GM21786 (cell line): ENCODE data around the gene TUG1.
A peak's percentile ranks its signal among the peaks of the same experiment; 100 is the strongest.

Experiments
- ATAC-seq: cut with Tn5 transposase; IDR thresholded peaks from one replicate; pipeline ENCODE4 v1.9.1; 2021; ENCODE audit not compliant: unreplicated experiment

The TUG1 gene

DNA sequence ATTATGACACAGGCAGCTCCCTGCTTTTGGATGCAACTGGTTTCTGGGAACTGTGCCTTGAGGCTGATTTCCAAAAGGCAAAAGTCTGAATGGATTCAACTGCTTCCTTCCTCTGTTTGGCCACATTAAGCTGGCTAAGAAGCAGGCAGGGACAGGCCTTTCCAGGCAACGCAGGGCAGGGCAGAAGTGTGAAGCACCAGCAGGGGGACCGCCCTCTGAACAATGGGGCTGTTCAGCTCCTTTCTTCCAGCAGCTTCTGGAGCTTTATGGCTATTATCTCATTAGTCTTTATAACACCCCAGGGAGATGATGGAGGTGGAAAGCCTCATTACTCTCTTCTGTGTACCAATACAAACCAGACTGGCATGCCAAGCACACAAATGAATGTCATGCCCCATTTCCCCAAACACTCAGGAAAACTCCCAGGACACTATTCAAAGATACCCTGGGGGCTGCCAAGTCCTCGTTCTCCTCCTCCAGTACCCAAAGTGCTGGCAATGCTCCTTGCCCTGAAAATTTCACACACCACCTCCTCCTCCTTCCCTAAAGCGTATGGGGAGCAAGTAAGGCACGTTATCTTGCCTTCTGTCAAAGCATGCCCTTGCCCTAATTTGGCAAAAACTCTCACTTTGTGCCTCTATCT lies 21.8 kb upstream of the TUG1 start:
- no peak for ATAC-seq

DNA sequence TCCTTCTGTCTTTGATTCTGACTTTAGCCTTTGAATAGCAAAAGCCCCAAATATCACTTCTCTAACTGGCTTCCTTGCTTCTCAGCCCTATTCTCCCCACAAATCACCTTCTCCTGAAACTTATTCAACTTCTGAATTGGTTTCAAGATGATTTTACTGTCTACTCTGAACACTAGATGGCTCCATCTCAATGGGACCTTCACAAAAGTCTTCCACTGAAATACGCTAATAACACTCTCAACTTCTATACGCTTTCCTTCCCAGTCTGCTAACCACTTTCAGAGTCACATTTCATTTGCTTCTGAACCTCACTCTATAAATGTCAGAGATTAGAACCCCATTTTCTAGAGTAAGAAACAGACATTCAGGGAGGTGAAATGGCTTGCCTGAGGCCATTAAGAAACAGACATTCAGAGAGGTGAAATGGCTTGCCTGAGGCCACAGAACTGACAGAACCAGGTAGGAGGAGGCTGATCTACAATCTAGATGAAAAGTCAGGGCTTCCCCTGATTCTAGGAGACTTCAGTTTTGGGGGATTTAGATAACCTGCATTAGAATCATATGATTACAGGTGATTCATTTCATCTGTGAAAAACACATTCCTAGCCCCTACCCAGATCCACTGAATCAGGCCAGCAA lies 21.1 kb upstream of the TUG1 start:
- no peak for ATAC-seq

DNA sequence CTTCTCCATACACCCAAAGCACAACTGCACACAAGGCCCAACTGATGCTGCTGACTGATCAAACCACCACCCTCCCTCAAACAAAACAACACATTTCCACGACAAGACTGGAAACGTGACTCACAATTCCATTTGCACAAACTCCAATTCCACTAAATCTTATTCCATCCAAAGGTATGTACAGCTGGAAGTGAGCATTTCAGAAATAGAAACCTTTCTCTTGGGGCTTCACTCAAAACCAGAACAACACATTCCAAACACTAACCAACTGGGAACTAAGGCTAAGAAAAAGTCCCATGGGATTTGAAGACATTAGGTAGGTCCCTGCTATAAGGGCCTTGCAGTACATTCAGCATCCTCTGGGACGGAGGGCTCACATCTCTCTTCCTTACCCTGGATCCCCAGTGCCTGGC lies 20.1 kb upstream of the TUG1 start:
- ATAC-seq: no peak

DNA sequence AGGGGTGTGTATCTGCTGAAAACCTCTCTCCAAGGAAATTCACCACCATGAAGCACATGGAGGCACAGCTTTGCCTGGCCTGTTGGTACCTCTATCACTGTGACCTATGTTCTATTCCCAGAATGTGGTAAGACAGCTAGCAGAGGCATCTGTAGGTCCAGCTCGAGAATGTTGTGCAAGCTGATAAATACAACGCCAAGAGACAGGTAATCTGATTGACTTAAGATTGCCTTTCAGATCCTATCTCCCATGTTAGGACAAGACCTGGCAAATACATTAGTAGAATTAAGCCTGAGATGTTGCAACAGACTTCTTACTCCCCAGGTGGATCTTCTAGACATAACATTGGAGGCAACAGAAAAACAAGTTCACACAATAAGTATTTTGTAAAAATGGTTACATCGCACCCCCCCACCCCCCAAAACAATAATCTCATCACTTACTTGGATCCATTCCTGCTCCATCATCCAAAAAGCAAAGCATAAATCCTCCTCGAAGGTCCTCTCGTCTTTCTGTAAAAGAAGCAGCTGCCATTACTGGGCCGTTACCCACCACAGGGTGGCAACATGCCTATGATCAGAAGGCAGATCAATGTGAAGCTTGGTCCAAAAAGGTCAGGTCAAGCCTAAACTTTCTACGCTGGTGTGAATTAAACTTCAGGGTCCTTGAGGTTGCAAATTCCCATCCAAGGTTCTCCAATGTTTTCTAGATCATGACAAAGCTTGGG lies 19.0 kb upstream of the TUG1 start:
- no peak for ATAC-seq

DNA sequence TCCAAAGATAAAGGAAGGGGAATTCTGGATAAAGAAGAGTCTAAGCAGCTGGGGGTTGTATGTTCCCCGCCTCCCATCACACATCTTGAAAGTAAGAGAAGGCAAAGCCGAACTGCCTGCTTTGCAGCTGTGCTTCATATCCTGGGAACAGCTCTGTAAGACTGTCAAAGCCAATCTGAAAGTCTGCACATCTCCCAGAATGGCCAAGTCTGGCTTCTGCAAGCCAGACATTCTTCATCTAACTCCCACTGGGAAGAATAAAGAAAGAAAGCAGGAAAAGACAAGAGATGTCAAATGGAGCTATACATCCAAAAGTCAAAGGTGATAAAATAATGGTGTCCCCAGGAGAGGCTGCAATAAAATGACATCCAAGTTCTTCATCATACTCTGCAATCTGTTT lies 15.9 kb upstream of the TUG1 start:
- ATAC-seq: no peak

DNA sequence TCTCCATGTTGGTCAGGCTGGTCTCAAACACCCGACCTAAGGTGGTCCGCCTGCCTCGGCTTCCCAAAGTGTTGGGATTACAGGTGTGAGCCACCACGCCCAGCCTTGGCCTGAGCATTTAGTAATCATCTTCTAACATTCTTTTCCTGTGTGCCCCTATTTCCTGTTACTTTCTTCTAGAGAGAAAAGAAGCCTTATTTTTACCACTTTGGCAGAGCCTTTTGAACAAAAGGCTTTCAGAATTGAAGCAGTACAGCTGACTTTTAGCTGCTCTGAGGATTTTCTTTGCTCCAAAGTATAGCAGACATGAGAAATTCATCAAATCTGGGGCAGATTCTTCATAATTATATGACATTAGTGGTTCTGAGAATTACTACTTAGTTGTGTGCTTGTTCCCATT lies 13.9 kb upstream of the TUG1 start:
- ATAC-seq: no peak

DNA sequence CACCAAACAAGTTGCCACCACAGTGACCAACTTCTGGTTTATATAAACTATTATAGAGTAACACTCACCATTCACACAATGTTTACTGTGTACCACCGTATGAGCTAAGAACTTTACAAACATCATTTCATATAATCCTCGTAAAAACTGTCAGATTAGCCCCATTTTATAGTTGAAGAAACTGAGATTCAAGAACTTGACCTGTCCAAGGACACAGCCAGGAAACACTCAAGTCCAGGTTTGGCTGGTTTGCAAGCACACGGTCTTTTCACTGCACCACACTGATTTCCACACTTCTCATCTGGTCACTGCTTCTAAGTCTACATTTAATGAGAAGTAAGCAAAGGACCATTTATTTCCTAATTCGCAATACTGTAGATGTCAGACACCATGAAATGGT lies 4.2 kb upstream of the TUG1 start:
- no peak for ATAC-seq

DNA sequence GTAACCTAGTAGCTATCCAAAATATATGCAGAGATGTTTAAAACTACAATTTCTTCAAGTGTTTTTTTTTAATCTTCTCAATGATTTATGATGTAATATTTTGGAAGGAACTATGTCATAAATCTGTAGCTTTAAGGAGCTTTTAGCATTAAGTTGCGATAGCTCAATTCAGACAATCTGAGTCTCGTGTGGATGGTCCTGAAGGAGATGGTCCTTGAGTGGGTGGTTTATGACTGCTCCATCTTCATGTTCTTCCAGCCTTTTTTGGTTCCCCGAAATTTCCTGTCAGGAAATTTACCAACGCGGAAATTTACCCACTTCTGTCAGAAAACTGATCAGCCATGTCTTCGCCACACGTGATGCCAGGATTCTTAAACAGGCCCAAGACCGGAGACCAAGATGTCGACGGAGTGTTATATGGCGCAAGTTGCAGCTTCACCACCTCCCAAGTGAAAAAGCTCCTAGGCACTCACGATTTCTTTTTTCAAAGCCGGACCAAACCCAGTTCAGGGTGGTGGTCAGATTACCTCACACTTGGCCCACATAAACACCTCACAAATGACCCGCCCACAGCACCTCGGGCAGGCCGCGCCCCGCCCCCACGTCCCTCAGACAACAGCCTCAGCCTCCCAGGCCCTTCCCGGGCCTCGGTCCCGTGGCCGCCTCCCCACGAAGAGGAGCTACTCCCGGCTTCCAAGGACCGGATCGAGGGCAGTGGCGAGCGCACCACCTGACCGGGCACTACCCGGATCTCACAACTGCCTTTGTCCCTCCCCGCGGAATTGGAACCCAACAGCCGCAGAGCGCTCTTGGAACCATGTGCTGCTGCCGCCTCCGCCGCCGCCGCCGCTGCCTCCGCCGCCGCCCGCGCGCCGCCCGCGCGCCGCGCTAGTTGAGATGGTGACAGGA lies 796 bp upstream of the TUG1 start, which contains the start of gene MORC2:
TSS of gene MORC2 (minus strand) at position 760 of the 909 bp plus-strand sequence. CDS start 885 bp downstream, outside the sequence.
- peak; percentile 12 for ATAC-seq

DNA sequence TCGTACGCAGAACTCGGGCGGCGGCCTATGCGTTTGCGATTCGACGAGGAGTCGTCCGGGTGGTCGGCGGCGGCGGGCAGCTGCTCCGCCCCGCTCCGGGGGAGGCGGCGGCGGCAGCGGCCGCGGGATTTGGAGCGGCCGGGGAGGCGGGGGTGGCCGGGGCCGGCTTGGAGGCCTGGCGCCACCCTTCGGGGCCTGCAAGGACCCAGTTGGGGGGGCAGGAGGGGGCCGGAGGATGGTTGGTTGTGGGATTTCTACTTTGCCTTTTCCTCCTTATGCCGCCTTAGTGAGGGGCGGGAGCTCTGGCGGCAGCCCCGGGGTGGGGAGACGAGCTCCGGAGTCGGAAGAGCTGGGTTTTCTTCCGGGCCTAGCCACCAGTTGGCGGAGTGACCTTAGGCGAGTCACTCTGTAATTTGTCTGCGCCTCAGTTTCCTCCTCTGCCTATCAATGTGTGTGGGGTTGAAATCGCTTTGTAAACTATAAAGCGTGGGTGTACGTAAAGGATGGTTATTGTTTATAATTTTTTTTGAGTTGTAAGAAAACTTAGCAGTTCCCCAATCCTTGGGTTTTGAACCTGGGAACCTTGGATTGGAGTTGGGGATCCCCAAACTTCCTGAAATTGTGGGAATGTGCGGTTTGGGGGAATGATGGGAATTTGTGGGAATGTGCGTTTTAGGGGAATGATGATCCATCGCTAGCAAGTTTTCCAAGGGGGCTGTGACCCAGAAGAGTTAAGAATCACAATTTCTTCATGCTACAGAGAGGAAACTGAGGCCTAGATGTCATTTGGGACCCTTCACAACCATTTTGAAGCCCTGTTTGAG lies 679 bp downstream of the TUG1 start:
- peak; percentile 12 for ATAC-seq

DNA sequence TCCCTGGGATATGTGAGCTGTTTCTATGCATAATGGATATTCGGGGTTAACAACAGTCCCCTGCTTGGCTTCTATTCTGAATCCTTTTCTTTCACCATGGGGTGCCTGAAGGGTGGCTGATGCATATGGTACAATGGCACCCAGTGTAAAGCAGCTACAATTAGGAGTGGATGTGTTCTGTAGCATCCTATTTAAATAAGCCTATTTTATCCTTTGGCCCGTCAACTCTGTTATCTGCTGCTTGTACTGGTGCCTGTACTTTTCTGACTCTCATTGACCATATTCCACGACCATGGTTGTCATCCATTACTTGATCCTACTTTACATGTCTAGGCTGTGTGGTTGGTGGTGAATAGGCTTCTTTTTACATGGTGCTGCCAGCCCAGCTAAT lies 1.3 kb downstream of the TUG1 start:
- no peak for ATAC-seq

DNA sequence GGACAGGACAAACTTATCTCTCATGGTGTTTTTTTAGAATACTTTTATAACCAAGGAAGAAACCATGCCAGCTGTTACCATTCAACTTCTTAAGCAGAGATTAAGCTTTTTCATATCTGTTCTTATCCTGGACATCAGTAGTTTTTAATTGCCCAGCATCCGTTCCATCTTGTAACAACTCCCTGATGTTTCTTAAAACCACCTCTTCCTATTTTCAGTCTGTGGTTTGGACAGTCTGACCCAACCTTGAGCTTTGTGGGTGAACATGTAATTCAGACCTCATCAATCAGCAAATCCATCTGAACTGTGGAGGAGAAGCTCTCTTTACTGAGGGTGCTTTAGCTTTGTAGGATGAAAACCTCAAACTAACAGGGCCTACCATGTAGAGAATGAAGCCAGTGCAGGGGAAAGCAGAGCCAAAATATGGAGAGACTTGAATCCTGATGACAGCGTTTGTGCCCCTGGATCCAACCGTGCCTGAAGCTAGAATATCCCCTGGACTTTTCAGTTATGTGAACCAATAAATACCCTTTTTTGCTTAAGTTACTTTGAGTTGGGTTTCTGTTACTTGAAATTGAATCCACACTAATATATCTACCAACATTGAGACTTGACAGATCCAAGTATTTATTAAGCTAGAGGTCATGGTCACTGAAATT lies 9.4 kb downstream of the TUG1 start:
- ATAC-seq: no peak

DNA sequence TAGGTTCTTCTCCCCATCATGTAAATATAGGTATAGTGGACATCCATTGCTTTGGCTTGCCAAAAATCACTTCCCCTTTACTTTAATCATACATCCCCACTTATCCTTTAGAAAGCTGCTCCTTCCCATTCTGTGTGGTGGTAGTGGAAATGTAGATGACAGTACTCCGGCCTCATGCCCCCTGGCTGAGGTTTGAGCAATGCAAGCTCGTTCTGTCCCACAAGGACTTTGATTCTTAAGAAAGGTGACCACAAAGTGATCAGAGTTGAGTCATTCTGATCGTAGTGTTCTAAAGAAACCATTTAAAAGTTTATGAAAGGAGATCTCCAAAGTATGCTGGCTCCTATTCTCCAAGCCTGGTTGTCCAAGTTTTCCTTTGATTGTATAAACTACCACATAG lies 10.9 kb downstream of the TUG1 start:
- no peak for ATAC-seq

DNA sequence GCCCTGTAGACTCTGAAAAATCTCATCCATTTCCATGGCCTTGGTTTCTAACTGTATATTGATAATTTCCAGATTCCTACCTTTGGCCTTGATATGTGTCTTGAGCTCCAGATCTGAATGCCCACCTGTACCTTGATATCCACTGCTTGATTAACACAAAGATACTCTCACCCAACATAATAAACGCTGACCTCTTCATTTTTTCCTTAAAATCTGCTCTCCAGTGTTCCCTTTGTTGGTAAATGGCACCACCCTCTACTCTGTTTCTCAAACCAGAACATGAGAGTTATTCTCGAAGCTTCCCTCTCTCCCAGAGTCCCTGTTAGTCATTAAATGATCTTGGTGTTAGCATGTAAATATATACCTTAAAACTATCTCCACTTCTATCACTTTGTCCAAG lies 13.4 kb downstream of the TUG1 start:
- ATAC-seq: no peak

DNA sequence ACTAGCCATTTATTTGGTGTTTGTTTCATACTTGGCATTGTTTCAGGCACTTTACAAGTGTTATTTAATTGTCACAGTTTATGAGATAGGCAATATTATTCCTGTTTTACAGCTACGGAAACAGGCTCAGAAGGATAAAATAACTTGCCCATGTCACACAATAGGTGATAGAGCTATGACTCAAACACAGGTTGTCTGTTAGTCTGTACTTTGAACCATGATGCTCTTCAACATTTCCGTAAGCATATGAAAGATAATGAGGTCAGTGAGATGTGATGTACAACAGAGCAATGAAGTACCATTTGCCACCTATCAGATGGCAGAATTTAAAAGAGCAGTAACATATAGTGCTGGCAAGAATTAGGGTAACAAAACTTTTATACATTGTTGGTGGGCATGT lies 15.3 kb downstream of the TUG1 start:
- ATAC-seq: no peak

DNA sequence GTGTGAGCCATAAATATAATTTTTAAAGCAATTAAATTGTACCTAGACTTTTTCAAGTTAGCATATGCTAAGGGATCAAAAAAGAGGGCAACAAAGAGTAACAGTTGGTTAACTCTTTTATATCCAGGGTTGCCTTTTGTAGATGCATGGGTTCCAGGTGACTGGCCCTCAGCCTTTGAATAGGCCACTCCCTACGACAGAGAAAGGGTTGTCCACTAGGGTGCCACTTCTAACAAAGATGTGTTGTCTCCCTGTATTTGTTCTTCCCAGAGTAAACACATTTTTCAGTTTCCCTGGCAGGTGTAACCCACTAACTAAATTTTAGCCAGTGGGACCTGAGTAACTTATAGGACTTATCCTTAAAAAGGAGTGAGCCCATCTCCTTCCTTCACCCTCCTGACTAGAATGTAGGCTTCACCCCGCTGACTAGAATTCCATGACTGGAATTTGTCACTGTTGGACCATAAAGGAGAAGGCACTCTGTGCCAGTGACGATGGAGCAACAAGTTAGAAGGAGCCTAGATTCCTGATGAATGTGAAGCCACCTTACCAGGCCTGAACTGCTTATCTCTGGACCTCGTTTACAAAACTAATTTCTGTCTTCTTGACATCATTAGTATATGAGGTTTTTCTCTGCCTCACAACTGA lies 16.6 kb downstream of the TUG1 start:
- ATAC-seq: no peak

DNA sequence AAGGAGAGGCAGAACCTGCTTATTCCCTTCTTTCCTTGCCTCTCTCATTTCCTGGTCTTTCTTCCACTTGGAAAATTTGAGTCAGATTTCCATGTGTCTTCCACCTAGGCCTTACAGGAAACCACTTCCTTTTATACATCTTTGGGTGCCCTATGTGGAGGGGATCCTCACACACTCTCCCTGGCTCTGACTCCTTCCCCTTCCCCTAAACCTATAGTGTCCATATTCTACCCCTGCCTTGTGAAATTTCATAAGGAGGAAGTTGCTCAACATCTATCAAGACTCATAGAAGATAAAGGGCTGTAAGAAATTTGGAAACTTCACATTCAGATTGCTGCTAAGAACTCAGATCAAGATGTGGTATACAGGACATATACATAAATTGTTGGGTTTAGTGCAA lies 20.4 kb downstream of the TUG1 start:
- no peak for ATAC-seq

DNA sequence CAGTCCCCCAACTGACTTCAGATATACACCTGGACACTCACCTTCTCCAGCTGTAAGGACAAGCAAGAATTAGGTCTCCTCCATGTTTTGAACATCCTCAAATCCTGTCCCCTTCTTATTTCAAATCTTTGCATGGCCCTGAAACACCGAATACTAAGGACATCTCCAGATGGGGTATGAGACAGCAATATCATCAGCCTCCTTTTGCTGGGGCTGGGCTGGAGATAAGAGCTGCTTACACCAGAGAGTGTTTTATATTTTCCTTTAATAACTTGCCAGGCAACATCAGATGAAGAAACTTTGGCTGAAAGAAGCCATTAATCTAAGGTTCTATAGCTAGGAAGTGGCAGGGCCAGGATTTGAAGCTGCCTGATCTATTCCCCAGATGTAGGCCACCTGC lies 21.6 kb downstream of the TUG1 start:
- ATAC-seq: no peak

DNA sequence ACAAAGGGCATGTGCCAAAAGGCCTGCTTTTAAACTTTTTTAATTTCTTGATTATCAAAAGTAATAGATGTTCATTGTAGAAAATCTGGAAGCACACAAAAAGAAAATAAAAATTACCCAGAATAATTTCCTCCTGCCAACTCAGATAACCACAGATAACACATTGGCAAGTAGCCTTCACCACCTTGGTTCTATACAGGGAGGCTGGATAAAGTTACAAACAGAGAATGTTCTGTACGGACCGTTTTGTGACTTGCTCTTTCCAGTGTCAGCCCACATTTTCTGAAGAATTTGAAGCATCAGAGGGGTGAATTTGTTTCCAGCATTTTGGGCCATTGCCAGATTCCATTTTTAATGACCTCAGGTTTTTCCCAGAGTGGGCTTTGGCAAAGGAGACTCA lies 23.5 kb downstream of the TUG1 start:
- ATAC-seq: no peak

DNA sequence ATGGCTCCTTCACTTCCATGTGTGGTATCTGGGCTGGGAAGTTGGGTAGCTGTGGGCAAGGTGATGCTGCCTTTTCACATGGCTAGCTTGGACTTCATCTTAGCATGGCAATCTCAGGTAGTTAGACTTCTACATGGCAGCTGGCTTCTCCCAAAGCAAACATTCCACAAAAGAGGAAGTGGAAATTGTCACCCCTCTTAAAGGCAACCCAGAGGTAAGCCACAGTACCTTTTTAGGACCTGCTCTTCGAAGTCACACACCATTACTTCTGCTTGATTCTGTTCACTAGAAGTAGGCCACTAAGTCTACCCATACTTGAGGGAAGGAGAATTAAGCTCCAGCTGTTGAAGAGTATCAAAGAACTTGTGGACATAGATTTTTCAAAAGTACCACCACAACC lies 25.9 kb downstream of the TUG1 start:
- ATAC-seq: no peak
